Panc1 (cell line): Measurements from ENCODE around the gene CELA3A. TPM values are rescaled to one million over a fixed set of nuclear protein-coding genes. Genes with fewer than 3 reads are reported as not detected.

Source experiments
- ATAC-seq: fragments of 200-7000 bp; cut with Tn5 transposase; 2 replicates; pipeline ENCODE4 v1.9.1; 2020; ENCODE audit warnings: mild to moderate bottlenecking, moderate library complexity
- Bru-seq: library from RNA; stranded (reverse); fragments of 400-500 nt; gene quantifications from one replicate; lab custom pipeline; 2021; lab: Mats Ljungman, UMichigan
- BruChase-seq, 2 experiments: library from RNA; stranded (reverse); fragments of 400-500 nt; gene quantifications; one replicate each; lab custom pipeline; 2021; lab: Mats Ljungman, UMichigan
- BruUV-seq: library from RNA; stranded (reverse); fragments of 400-500 nt; replicated peaks from 2 replicates; lab custom pipeline; 2021; lab: Mats Ljungman, UMichigan
- CTCF ChIA-PET: fragments of 300-600 bp; sonication (Branson Sonifier 250); formaldehyde crosslinking; loops from one replicate; lab custom pipeline; 2022; ENCODE audit warnings: antibody characterized with exemption; lab: Charles Lee
- POLR2A ChIA-PET: fragments of 300-600 bp; sonication (Branson Sonifier 250); formaldehyde crosslinking; loops from one replicate; lab custom pipeline; 2022; ENCODE audit warnings: antibody characterized with exemption; lab: Charles Lee
- DNase-seq: peaks from one replicate; pipeline ENCODE4 v3.0.0-alpha.2; 2010; ENCODE audit warnings: low read depth, low spot score
- H3K27ac ChIP-seq: 2 replicates; pipeline ENCODE4 v1.5.1; 2011; ENCODE audit warnings: mild to moderate bottlenecking, low read length, inconsistent platforms
- H3K27me3 ChIP-seq: fragments of 200-500 bp; sonication (Bioruptor generic); 2 replicates; pipeline ENCODE4 v1.6.0; 2014; ENCODE audit warnings: low read length, inconsistent platforms; ENCODE audit not compliant: control insufficient read depth, insufficient read depth
- H3K36me3 ChIP-seq: fragments of 200-500 bp; sonication (Bioruptor generic); 2 replicates; pipeline ENCODE4 v1.5.1; 2014; ENCODE audit warnings: inconsistent platforms, mild to moderate bottlenecking, low read length, moderate library complexity; ENCODE audit not compliant: control insufficient read depth, insufficient read depth
- H3K4me1 ChIP-seq: 2 replicates; pipeline ENCODE4 v1.5.1; 2011; ENCODE audit warnings: inconsistent platforms, mild to moderate bottlenecking, low read length, moderate library complexity; ENCODE audit not compliant: control insufficient read depth, insufficient read depth
- H3K4me3 ChIP-seq, 2 experiments: 2 replicates each; pipeline ENCODE4 v1.5.1; 2011 to 2012; ENCODE audit warnings: low read depth in 2 of 2, low read length in 2 of 2, mild to moderate bottlenecking in 2 of 2, inconsistent platforms in 1 of 2, moderate library complexity in 1 of 2
- H3K9me3 ChIP-seq: fragments of 200-500 bp; sonication (Bioruptor generic); 2 replicates; pipeline ENCODE4 v1.5.1; 2014; ENCODE audit warnings: low read depth, mild to moderate bottlenecking, inconsistent platforms, low read length, moderate library complexity; ENCODE audit not compliant: control insufficient read depth, insufficient read depth
- CTCF ChIP-seq: fragments of 450-650 bp; IDR thresholded peaks from 2 replicates; pipeline ENCODE4 v1.5.1; 2017; ENCODE audit warnings: mild to moderate bottlenecking
- POLR2AphosphoS5 ChIP-seq: IDR thresholded peaks from 2 replicates; pipeline ENCODE4 v1.6.1; 2012; ENCODE audit warnings: mild to moderate bottlenecking, low read depth, low read length, moderate library complexity
- REST ChIP-seq, 2 experiments: IDR thresholded peaks; 2 replicates each; pipeline ENCODE4 v1.6.1; 2011 to 2012; ENCODE audit warnings: low read depth in 2 of 2, control low read depth in 1 of 2, low read length in 1 of 2, mild to moderate bottlenecking in 1 of 2, moderate library complexity in 1 of 2; ENCODE audit not compliant: insufficient read depth in 1 of 2
- SIN3A ChIP-seq: IDR thresholded peaks from 2 replicates; pipeline ENCODE4 v1.6.1; 2012; ENCODE audit warnings: low read depth, mild to moderate bottlenecking, low read length, moderate library complexity, borderline replicate concordance; ENCODE audit not compliant: insufficient read depth
- TCF7L2 ChIP-seq: IDR thresholded peaks from 2 replicates; pipeline ENCODE4 v1.6.1; 2011; ENCODE audit warnings: mild to moderate bottlenecking, low read depth, low read length, inconsistent platforms
- in situ Hi-C: cut with HindIII; loops from 2 replicates; pipeline ENCODE4 v1.10.0; 2016; ENCODE audit warnings: low sequenced_read_pairs, low pct_unique_long_range_greater_than_20kb
- intact Hi-C: fragments of 100-400 bp; cut with micrococcal nuclease; formaldehyde crosslinking; loops from one replicate; pipeline ENCODE4 v1.10.0; 2022; ENCODE audit not compliant: unreplicated experiment
- long read RNA-seq: library from polyadenylated mRNA; unstranded; transcript quantifications from one replicate; pipeline ENCODE4 v2.0.0, GENCODE V29; 2021; ENCODE audit not compliant: unreplicated experiment
- polyA plus RNA-seq: library from polyadenylated mRNA; unstranded; fragments of >200 nt; gene quantifications from one replicate; pipeline ENCODE4 v1.2.1, GENCODE V29; 2012; ENCODE audit warnings: missing spikeins; ENCODE audit not compliant: insufficient read length
- total RNA-seq: library from RNA; stranded (reverse); gene quantifications from one replicate; pipeline ENCODE4 v1.2.1, GENCODE V29; 2021; ENCODE audit not compliant: unreplicated experiment

CELA3A gene
- total RNA-seq (5.9 TPM), Bru-seq, nascent RNA (not detected), BruChase-seq, experiment 1, labeled RNA remaining after a 2-hour chase (not detected), BruChase-seq, experiment 2, labeled RNA remaining after a 6-hour chase (not detected)
- polyA plus RNA-seq = not detected
- long read RNA-seq = 0 reads

- H3K9me3 ChIP-seq = no peaks in the 10 kb centered on the region
- no TSS peak for BruUV-seq
- ATAC-seq (no peak), DNase-seq (no peak)
- no peak within 1 kb of the TSS; the same call in 1 of the 2 replicates for H3K27ac ChIP-seq
- in situ Hi-C loops = no loop called here
- CTCF ChIA-PET = no interaction called here
- TF ChIP-seq REST (IDR thresholded peaks at IDR 0.05; ENCODE audit: insufficient read depth in 1 of 2, low read depth in 2 of 2, low read length in 1 of 2) (no peak), POLR2AphosphoS5 (no peak)
- POLR2A ChIA-PET = no interaction called here
- intact Hi-C loops = no loop called here
- peaks cover 2% of the 10 kb centered on the region; the same call in 1 of the 2 replicates for H3K4me1 ChIP-seq
- no peaks in the 10 kb centered on the region for H3K36me3 ChIP-seq
- H3K4me3 ChIP-seq = no peak within 1 kb of the TSS
- no peaks in the 10 kb centered on the region for H3K27me3 ChIP-seq
These were observed at the start of gene CELA3A for GRCh38 chr1:22001409-22001808. Gene CELA3A, plus strand, starts transcription at chr1:22001657. Its CDS starts 18 bp downstream, at chr1:22001675.

- Histone ChIP-seq H3K36me3 (no peaks in the 10 kb centered on the region), H3K27me3 (no peaks in the 10 kb centered on the region), H3K4me3 (no peak overlapping the region), H3K4me1 (peaks cover 21% of the 10 kb centered on the region), H3K27ac (no peak overlapping the region), H3K9me3 (no peaks in the 10 kb centered on the region)
- ATAC-seq = no peak
- TF ChIP-seq SIN3A (no peak), REST (IDR thresholded peaks at IDR 0.05; ENCODE audit: insufficient read depth in 1 of 2, low read depth in 2 of 2, low read length in 1 of 2) (no peak), POLR2AphosphoS5 (no peak), CTCF (no peak), TCF7L2 (no peak)
- ChIA-PET CTCF (interaction anchor here (0.6 kb wide), 1 partner anchor 35 kb away, joined by 16 read pairs; no protein-coding TSS in a partner anchor), POLR2A (no interaction called here)
- DNase-seq = no peak
- intact Hi-C loops = no loop called here
- BruUV-seq = no TSS peak
- in situ Hi-C loops = no loop called here
These were observed 48.5 kb upstream of the CELA3A start for GRCh38 chr1:21952786-21953520.
